ENCODE results near the gene NXN.

Gene NXN

DNA sequence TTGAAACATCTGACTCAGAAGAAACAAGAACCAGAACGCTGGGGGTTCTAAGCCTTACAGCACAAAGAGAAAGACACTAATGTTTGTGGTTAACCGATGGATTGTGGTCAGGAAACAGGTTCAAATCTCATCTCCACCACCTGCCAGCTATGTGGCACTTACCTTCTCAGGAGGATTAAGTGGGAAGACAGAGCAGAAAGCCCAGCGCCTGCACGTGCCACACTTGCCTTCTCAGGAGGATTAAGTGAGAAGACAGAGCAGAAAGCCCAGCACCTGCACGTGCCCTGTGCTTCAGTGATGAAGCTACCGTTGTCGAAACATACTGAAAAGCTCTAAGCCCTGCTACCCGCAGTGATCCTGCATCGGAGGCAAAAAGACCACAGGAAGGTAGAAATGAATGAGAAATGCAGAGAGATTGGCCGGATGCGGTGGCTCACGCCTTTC lies 90.6 kb downstream of the NXN start:
- Histone ChIP-seq H3K36me3 (ENCODE audit: control insufficient read depth, insufficient read depth, low read length) (no peaks in the 10 kb centered on the region), H3K27me3 (ENCODE audit: control insufficient read depth, insufficient read depth, low read length, poor library complexity, severe bottlenecking) (no peaks in the 10 kb centered on the region), H3K9me3 (ENCODE audit: control insufficient read depth, low read length) (no peaks in the 10 kb centered on the region), H3K4me1 (ENCODE audit: control insufficient read depth, insufficient read depth, low read length) (peaks cover 3% of the 10 kb centered on the region), H3K27ac (ENCODE audit: insufficient read depth, low read depth, low read length, poor library complexity, severe bottlenecking) (no peak overlapping the region), H3K4me3 (ENCODE audit: insufficient read depth, low read depth, low read length) (no peak overlapping the region)
- 89 to 91% methylated on average over 11 of the region's 12 CpGs for WGBS, 2 experiments

DNA sequence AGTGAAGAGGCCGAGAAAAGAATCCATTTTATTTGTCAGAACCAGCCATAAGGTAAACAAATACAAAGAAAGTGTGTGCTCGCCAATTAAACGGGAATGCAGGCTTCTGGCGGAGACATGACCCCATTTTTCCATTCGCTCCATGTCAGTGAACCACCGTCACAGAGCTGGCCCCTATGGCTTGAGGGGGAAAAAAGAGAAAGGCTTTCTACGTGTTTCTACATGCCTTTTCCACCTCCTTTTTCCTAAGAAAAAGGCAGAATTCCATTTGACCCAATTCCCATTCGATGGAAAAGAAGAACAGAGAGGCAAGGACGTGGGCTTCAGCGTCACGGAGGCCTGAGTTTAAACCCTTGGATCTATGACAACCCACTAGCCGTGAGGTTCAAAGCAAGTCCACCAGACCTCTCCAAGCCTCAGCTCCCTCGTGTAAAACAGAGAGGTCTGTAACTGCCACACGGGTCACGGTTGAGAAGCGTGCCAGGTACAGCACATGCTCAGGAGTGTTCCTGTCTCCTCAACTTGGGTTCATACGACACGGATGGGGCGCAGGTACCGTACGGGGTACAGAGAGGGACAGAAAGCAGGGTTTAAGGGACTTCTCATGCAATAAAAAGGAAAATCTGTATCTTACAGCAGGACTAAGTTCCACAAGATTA lies 91.9 kb downstream of the NXN start:
- H3K4me1 ChIP-seq (ENCODE audit: control insufficient read depth, insufficient read depth, low read length) = peaks cover 13% of the 10 kb centered on the region
- WGBS, 2 experiments = 89 to 90% methylated on average over 21 of the region's 21 CpGs
- no peaks in the 10 kb centered on the region for H3K27me3 ChIP-seq (ENCODE audit: control insufficient read depth, insufficient read depth, low read length, poor library complexity, severe bottlenecking)
- no peak overlapping the region for H3K4me3 ChIP-seq (ENCODE audit: insufficient read depth, low read depth, low read length)
- H3K27ac ChIP-seq (ENCODE audit: insufficient read depth, low read depth, low read length, poor library complexity, severe bottlenecking) = no peak overlapping the region
- no peaks in the 10 kb centered on the region for H3K9me3 ChIP-seq (ENCODE audit: control insufficient read depth, low read length)
- H3K36me3 ChIP-seq (ENCODE audit: control insufficient read depth, insufficient read depth, low read length) = no peaks in the 10 kb centered on the region

DNA sequence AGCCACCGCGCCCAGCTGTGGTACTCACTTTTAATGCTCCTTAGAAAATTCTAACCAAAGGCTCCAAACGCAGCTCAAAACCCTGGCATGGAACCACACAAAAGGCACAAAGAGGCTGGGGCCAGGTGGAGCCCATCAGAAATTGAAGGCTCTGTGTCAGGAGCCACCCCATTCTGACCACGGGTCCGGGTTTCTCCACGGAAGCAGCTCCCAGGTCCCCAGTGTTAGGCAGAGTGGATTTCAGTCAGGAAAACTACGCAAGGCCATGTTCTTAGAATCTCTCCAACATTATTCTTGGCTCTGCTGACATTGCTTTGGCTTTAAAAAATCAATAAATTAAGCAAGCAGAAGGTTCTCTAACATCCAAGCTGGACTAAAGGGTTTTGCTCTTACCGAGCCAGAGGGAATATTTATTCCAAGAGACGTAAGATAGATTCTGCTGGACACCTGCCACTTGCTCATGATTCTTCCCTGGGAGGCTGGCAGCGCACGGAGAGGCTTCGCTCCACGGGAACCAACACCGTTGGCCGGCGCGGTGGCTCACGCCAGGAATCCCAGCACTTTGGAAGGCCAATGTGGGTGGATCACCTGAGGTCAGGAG lies 93.5 kb downstream of the NXN start:
- H3K4me3 ChIP-seq (ENCODE audit: insufficient read depth, low read depth, low read length) = no peak overlapping the region

DNA sequence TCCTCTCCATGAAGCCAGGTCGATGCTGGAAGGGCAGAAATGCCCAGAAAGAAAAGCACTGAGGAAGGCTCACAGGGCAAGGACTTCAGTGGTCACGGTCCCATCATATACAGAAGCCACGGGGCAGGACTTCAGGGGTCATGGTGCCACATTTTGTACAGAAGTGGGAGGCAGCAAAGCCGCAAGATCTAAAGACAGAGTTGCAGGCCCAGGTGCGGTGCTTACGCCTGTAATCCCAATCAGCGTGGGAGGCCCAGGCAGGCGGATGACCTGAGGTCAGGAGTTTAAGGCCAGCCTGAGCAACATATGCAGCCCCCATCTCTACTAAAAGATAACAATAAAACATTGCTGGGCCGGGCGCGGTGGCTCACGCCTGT lies 96.0 kb downstream of the NXN start:
- Histone ChIP-seq H3K4me1 (ENCODE audit: control insufficient read depth, insufficient read depth, low read length) (peaks cover 10% of the 10 kb centered on the region), H3K36me3 (ENCODE audit: control insufficient read depth, insufficient read depth, low read length) (no peaks in the 10 kb centered on the region), H3K9me3 (ENCODE audit: control insufficient read depth, low read length) (no peaks in the 10 kb centered on the region), H3K4me3 (ENCODE audit: insufficient read depth, low read depth, low read length) (no peak overlapping the region), H3K27me3 (ENCODE audit: control insufficient read depth, insufficient read depth, low read length, poor library complexity, severe bottlenecking) (no peaks in the 10 kb centered on the region), H3K27ac (ENCODE audit: insufficient read depth, low read depth, low read length, poor library complexity, severe bottlenecking) (peak overlapping the region; percentile 76)
- WGBS, 2 experiments = 89 to 94% methylated on average over 12 of the region's 12 CpGs

More for the DNA sequence above, 93.5 kb downstream of the NXN start:
- 88 to 91% methylated on average over 18 of the region's 18 CpGs for WGBS, 2 experiments
- H3K4me1 ChIP-seq (ENCODE audit: control insufficient read depth, insufficient read depth, low read length) = peaks cover 13% of the 10 kb centered on the region
- no peaks in the 10 kb centered on the region for H3K27me3 ChIP-seq (ENCODE audit: control insufficient read depth, insufficient read depth, low read length, poor library complexity, severe bottlenecking)
- H3K36me3 ChIP-seq (ENCODE audit: control insufficient read depth, insufficient read depth, low read length) = no peaks in the 10 kb centered on the region
- no peaks in the 10 kb centered on the region for H3K9me3 ChIP-seq (ENCODE audit: control insufficient read depth, low read length)
- H3K27ac ChIP-seq (ENCODE audit: insufficient read depth, low read depth, low read length, poor library complexity, severe bottlenecking) = no peak overlapping the region

DNA sequence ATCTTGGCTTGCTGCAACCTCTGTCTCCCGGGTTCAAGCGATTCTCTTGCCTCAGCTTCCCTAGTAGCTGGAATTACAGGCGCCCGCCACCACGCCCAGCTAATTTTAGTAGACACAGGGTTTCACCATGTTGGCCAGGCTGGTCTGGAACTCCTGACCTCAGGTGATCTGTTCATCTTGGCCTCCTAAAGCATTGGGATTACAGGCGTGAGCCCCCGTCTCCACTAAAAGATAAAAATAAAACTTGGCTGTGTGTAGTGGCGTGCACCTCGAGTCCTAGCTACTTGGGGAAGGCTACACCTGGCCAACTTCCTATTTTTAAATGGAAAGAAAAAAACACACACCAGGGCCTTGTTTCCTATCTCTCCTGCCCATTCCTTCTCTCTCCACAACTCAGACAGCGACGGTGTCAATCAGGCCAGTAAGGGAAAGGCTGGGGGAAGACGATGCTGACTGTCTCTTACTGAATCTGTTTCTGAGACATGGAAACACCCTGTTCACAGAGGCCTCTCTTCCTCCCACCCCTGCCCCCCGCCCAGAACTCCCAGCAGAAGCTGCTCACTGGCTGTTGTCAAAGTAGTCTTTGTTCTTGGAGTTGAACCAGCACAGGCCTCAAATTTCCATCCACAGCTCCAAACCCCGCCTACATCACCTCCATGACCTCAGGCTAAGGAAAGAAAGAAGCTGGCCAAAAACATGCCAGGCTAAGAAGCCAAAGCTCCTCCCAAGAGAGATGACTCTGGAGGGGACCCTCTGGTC lies 96.6 kb downstream of the NXN start:
- Histone ChIP-seq H3K9me3 (ENCODE audit: control insufficient read depth, low read length) (no peaks in the 10 kb centered on the region), H3K27ac (ENCODE audit: insufficient read depth, low read depth, low read length, poor library complexity, severe bottlenecking) (peak overlapping the region; percentile 76), H3K36me3 (ENCODE audit: control insufficient read depth, insufficient read depth, low read length) (no peaks in the 10 kb centered on the region), H3K4me3 (ENCODE audit: insufficient read depth, low read depth, low read length) (no peak overlapping the region), H3K27me3 (ENCODE audit: control insufficient read depth, insufficient read depth, low read length, poor library complexity, severe bottlenecking) (no peaks in the 10 kb centered on the region), H3K4me1 (ENCODE audit: control insufficient read depth, insufficient read depth, low read length) (peaks cover 10% of the 10 kb centered on the region)
- whole genome bisulfite sequencing, 2 experiments = 85 to 86% methylated on average over 14 of the region's 14 CpGs

DNA sequence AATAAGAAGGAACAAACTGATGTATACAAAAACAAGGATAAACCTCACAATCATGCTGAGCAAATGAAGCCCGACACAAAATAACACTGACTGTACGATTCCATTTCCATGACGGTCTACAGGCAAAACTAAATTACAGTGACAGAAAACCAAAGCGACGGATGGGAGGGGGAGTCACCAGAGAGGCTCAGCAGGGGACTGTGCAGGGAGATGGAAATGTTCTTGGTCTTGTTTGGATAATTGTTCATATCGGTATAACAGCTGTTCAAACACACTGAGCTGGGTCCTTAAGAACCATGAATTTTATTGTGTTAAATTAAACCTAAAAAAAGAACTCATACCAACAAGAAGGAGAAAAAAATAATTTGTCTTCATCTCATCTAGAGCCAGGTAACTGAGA lies 97.8 kb downstream of the NXN start:
- peaks cover 13% of the 10 kb centered on the region for H3K4me1 ChIP-seq (ENCODE audit: control insufficient read depth, insufficient read depth, low read length)
- 95 to 97% methylated on average over 6 of the region's 6 CpGs for WGBS, 2 experiments
- H3K27ac ChIP-seq (ENCODE audit: insufficient read depth, low read depth, low read length, poor library complexity, severe bottlenecking) = no peak overlapping the region
- H3K36me3 ChIP-seq (ENCODE audit: control insufficient read depth, insufficient read depth, low read length) = no peaks in the 10 kb centered on the region
- H3K4me3 ChIP-seq (ENCODE audit: insufficient read depth, low read depth, low read length) = no peak overlapping the region
- no peaks in the 10 kb centered on the region for H3K9me3 ChIP-seq (ENCODE audit: control insufficient read depth, low read length)
- no peaks in the 10 kb centered on the region for H3K27me3 ChIP-seq (ENCODE audit: control insufficient read depth, insufficient read depth, low read length, poor library complexity, severe bottlenecking)

DNA sequence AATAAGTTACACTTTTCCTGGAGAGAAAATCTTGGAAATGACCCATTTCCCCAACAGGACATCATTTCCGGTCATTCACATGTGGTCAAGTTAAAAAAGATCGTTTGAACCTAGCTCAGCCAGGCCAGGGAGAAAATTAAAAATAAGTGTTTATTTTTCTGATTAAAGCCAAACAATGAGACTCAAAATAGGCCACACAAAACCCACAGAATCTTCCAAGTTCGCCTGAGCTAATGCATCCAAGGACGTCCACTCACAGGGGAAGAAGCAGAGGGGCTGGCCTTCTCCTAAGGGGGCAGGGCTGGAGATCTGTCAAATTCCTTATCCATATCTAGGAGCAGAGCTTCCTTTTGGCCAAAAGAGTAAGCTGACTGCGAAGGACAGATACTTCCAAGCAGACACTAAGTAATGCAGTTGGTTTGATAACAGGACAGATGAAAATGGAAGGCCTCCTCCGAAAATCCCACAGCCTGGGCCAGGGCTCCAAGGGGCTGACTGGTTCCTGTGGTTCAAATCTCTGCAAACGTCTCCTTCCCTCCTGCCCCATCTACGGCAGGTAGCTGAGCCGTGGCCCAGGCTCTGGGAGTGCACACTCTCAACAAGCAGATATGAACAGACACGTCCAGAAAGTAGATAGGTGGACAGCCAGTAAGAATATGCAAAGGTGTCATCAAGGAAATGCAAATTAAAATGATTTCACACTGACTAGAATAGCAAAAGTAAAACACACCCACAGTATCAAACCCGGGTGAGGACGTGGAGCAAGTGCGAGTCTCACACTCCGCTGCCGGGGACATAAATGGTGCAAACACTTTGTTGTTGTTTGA lies 98.9 kb downstream of the NXN start:
- H3K27me3 ChIP-seq (ENCODE audit: control insufficient read depth, insufficient read depth, low read length, poor library complexity, severe bottlenecking) = no peaks in the 10 kb centered on the region
- no peak overlapping the region for H3K4me3 ChIP-seq (ENCODE audit: insufficient read depth, low read depth, low read length)
- H3K9me3 ChIP-seq (ENCODE audit: control insufficient read depth, low read length) = no peaks in the 10 kb centered on the region
- H3K27ac ChIP-seq (ENCODE audit: insufficient read depth, low read depth, low read length, poor library complexity, severe bottlenecking) = no peak overlapping the region
- peaks cover 13% of the 10 kb centered on the region for H3K4me1 ChIP-seq (ENCODE audit: control insufficient read depth, insufficient read depth, low read length)
- H3K36me3 ChIP-seq (ENCODE audit: control insufficient read depth, insufficient read depth, low read length) = no peaks in the 10 kb centered on the region
- WGBS, 2 experiments = 87 to 89% methylated on average over 15 of the region's 15 CpGs

DNA sequence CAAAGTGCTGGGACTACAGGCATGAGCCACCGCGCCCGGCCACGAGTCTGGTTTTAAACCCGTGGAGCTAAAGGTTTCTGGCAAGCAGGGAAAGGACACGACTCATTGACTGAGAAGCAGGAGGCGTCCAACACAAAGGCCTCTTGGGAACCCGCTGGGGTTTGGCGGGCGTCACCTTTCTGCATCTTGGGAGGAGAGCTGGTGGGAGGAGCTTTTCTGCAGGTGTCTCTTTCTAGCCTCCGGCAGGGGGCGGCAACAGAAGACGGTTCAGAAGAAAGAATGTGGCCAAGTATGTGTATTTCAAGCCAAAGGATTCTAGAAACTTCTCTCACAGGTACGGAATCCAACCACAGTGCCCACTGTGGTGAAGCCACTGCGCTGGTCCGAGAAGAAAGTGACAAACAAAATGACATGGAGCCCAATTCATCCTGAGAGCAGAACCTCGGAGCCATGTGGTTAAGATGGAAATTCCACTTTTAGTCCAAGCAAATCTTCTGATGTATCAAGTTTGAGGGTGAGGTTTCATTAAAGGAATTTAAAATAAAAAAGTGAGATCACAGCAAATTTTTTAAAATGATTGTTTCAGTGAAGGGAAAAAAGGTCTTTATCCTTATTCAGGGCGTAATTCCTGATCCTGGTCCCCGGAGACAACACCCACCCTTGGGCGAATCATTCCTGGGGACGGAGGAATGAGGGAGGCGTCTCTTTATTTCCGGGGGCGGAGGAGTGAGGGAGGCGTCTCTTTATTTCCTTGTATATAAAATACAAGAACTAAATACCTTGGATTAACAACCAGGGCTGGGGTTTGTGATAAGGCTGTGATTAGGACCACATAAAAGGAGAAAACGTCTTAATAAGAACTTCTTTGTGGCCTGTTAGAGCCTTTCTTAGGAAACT lies 99.8 kb downstream of the NXN start:
- H3K27ac ChIP-seq (ENCODE audit: insufficient read depth, low read depth, low read length, poor library complexity, severe bottlenecking) = peak overlapping the region; percentile 76
- H3K4me3 ChIP-seq (ENCODE audit: insufficient read depth, low read depth, low read length) = no peak overlapping the region
- no peaks in the 10 kb centered on the region for H3K36me3 ChIP-seq (ENCODE audit: control insufficient read depth, insufficient read depth, low read length)
- H3K9me3 ChIP-seq (ENCODE audit: control insufficient read depth, low read length) = no peaks in the 10 kb centered on the region
- WGBS, 2 experiments = 40 to 44% methylated on average over 23 to 24 of the region's 26 CpGs
- H3K27me3 ChIP-seq (ENCODE audit: control insufficient read depth, insufficient read depth, low read length, poor library complexity, severe bottlenecking) = no peaks in the 10 kb centered on the region
- H3K4me1 ChIP-seq (ENCODE audit: control insufficient read depth, insufficient read depth, low read length) = peaks cover 13% of the 10 kb centered on the region

DNA sequence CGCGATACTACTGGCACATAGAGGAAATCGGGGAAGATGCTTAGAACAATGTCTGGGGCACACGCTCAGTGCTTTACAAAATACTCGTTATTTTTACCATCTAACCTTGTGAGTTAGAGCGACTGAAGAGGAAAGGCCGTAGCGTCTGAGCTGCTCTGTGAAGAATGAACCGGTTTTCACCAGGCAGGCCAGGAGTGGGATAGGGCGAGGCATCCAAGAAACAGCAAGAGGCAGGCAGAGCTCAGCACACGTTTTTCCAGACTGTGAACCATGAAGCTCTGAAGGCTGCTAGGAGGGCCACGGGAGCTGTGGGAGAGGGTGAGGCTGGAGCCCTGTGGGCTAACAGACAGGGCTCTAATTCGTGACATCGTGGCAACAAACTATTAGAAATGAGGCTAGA lies 101.9 kb downstream of the NXN start:
- WGBS, 2 experiments = 94% methylated on average over 14 of the region's 14 CpGs
- H3K9me3 ChIP-seq (ENCODE audit: control insufficient read depth, low read length) = no peaks in the 10 kb centered on the region
- no peaks in the 10 kb centered on the region for H3K27me3 ChIP-seq (ENCODE audit: control insufficient read depth, insufficient read depth, low read length, poor library complexity, severe bottlenecking)
- peak overlapping the region; percentile 17 for H3K27ac ChIP-seq (ENCODE audit: insufficient read depth, low read depth, low read length, poor library complexity, severe bottlenecking)
- no peak overlapping the region for H3K4me3 ChIP-seq (ENCODE audit: insufficient read depth, low read depth, low read length)
- H3K4me1 ChIP-seq (ENCODE audit: control insufficient read depth, insufficient read depth, low read length) = peaks cover 3% of the 10 kb centered on the region
- no peaks in the 10 kb centered on the region for H3K36me3 ChIP-seq (ENCODE audit: control insufficient read depth, insufficient read depth, low read length)

Measured in ectodermal cell (in vitro differentiated cells).